GM23248 (cell line): ENCODE data around the gene WDR54.

Source experiments
- EZH2 ChIP-seq: fragments of 200-600 bp; sonication (generic); IDR thresholded peaks from 2 replicates; pipeline ENCODE4 v1.6.1; 2018; ENCODE audit warnings: antibody characterized with exemption, mild to moderate bottlenecking; ENCODE audit not compliant: insufficient read depth, poor library complexity, severe bottlenecking
- EZH2phosphoT487 ChIP-seq: fragments of 200-600 bp; sonication (generic); IDR thresholded peaks from 2 replicates; pipeline ENCODE4 v1.6.1; 2018; ENCODE audit warnings: antibody characterized with exemption, moderate library complexity, mild to moderate bottlenecking, low read depth; ENCODE audit not compliant: insufficient read depth

GRCh38 chr2:74436111-74436805 lies 14.7 kb downstream of the WDR54 start:
- TF ChIP-seq EZH2phosphoT487 (no peak), EZH2 (no peak)
